ENCODE measurements around the gene COL27A1. TPM values are rescaled to one million over a fixed set of nuclear protein-coding genes. Genes with fewer than 3 reads are reported as not detected.

Gene COL27A1
- total RNA-seq, result 8.5 and 9.1 TPM in 2 replicates

DNA sequence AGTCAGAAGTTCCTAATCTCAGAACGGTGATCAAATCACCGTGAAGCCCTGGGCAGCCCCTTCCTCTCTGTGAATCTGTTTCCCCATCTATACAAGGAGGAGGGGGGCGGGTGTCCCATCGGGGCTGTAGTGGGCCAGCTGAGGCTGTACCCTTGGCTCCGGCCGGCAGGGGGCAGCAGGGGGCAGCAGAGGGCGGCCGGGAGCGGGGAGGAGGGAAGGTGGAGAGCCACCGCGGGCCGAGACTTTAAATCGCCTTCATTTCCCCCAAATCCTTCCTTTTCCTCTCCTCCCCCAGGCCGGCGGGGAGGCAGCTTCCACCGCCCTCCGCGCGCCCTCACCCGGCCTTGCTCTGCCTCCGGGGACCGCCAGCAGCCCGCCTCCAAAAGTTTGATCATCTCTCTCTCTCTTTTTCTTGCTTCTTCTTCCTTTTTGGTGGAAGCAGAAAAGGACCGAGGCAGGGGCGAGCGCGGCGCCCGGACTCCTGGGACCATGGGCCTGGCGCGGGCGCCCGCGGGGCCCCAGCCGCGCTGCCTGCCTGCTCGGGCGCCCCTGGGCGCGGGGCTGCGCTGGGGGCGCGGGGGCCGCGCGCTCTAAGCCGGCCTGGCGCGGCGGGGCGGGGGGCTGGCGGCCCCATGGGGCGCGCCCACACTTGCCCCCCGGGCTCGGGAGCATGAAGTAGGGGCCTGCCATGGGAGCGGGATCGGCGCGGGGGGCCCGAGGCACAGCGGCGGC lies at the start of gene COL27A1:
Gene COL27A1 (plus strand): TSS at position 275 of the 732 bp plus-strand sequence. CDS start 414 bp downstream, at position 689.
- no peak for DNase-seq (ENCODE audit: low read depth)
- TF ChIP-seq, protein P1, sequence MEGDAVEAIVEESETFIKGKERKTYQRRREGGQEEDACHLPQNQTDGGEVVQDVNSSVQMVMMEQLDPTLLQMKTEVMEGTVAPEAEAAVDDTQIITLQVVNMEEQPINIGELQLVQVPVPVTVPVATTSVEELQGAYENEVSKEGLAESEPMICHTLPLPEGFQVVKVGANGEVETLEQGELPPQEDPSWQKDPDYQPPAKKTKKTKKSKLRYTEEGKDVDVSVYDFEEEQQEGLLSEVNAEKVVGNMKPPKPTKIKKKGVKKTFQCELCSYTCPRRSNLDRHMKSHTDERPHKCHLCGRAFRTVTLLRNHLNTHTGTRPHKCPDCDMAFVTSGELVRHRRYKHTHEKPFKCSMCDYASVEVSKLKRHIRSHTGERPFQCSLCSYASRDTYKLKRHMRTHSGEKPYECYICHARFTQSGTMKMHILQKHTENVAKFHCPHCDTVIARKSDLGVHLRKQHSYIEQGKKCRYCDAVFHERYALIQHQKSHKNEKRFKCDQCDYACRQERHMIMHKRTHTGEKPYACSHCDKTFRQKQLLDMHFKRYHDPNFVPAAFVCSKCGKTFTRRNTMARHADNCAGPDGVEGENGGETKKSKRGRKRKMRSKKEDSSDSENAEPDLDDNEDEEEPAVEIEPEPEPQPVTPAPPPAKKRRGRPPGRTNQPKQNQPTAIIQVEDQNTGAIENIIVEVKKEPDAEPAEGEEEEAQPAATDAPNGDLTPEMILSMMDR (conservative IDR thresholded peaks at IDR 0.05; ENCODE audit: low read depth, low read length), result peak; percentile 75
- H3K4me3 ChIP-seq (ENCODE audit: low read depth, low read length), result peak within 1 kb of the TSS; percentile 82

DNA sequence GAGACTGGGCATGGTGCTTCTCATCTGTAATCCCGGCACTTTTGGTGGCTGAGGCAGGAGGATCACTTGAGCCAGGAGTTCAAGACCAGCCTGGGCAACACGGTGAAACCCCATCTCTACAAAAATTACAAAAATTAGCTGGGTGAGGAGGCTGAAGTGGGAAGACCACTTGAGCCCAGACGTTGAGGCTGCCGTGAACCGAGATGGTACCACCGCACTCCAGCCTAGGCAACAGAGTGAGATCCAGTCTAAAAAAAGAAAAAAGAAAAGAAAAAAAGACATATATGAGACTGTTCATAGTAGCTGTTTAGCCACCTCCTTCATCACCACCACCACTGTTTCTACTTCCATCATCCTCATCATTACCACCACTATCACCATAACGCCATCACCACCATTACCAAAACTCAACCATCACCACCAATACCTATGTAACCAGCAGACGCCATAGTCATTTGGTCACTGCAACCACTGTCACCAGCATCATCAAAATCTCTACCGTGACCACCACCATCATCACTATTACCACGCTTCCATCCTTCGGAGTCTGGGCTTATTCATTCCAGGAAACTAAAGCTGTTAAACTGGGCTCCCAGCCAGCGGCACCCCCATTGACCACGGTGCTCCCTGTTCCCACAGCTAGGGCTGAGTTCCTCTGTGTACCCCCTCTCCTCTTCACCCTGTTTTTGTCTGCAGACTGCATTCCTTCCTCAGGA lies 47.9 kb upstream of the COL27A1 start:
- H3K4me3 ChIP-seq (ENCODE audit: low read depth, low read length), result no peak overlapping the region
- DNase-seq (ENCODE audit: low read depth), result no peak
- TF ChIP-seq, protein P1 (conservative IDR thresholded peaks at IDR 0.05; ENCODE audit: low read depth, low read length), result no peak

DNA sequence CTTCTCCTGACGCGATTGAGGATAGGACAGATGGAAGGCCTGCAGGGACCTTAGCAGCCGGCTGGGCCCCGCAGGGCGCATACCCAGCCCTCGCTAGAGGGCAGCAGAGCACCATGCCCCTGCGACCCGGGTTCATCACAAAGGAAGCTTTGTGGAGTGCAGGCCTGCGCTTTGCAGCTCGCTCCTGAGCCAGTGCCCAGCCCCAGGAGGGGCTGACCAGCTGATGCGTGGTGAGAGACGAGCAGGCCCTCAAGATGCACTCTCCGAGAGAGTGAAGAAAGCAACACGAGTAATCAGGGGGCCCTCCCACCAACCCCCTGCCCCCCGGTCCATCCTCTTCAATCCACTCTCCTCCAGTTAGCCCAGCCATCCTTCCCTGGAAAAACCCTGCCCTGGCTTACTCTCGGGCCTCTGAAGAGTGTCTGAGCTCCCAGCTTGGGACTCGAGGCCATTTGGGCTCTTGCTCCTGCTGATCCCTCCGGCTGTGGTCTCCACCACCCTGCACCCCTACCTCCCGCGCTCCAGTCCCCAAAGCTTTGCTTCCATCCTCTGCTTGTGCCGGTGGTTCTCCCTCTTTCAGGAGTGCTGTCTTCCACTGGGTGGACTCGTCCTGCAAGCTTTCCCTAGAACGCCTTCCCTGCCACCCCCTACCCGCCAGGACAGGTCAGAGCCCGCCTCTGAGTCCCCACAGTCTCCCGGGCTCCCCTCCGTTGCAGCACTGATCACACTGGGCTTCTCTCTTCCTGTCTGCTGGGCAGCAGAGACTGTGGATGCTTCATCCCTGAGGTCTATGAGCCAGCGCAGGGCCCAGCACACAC lies 47.1 kb upstream of the COL27A1 start:
- DNase-seq (ENCODE audit: low read depth), result no peak
- TF ChIP-seq, protein P1 (conservative IDR thresholded peaks at IDR 0.05; ENCODE audit: low read depth, low read length), result peak; percentile 98
- no peak overlapping the region for H3K4me3 ChIP-seq (ENCODE audit: low read depth, low read length)

DNA sequence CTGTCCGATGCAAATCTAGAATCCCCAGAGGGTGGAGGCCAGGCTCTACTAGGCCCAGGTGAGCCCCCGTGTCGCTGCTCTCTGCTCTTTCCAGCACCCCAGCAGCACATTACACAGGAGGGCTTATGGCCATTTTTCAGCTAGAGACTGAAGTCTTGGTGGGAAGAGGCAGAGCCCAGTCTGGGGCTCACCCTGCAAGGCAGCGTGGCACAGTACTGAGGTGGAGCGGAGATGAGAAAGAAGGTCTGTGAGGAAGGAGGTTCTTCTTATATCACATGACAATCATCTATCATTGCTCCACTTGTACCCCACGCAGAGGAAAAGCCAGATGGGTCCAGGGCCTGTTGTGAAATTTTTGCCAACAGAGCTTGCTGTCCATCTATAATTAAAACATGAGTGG lies 46.2 kb upstream of the COL27A1 start:
- TF ChIP-seq, protein P1 (conservative IDR thresholded peaks at IDR 0.05; ENCODE audit: low read depth, low read length), result no peak
- no peak overlapping the region for H3K4me3 ChIP-seq (ENCODE audit: low read depth, low read length)
- DNase-seq (ENCODE audit: low read depth), result no peak

DNA sequence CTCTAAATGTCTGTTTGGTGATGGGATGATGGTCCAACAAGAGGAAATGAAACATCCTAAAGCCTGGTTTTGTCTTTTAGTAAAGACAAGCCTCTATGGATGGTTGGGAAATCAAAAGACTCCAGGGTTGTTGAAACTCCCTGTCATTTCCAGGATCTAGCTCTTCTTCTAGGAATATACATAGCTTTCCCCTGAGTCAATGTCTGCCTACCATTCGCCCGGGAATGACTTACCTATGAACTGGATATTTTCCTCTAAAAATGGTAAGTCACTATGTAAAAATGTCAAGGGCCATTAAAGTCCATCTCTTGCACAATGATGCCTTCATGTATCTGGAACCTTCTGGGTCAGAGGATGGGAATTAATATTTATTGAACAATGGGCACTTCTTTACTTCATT lies 45.2 kb upstream of the COL27A1 start:
- peak; percentile 95 for DNase-seq (ENCODE audit: low read depth)
- no peak overlapping the region for H3K4me3 ChIP-seq (ENCODE audit: low read depth, low read length)
- TF ChIP-seq, protein P1 (conservative IDR thresholded peaks at IDR 0.05; ENCODE audit: low read depth, low read length), result no peak

DNA sequence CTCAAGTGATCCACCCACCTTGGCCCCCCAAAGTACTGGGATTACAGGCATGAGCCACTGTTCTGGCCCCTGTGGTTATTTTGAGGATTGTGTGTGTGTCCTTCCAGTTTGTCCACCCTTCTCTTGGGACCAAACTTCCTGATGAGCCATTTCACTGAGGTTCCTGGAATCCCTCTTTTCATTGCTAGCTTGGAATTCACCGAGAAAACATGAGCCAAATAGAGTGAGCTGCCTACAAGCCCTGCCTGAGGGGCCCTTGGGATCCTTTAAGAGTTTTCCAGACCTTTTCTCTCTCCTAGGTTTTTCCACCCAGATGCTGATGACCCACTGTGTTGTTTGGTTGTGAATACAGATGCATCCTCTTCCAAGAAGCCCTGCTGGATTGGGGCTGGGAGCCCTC lies 43.0 kb upstream of the COL27A1 start:
- DNase-seq (ENCODE audit: low read depth), result no peak
- no peak overlapping the region for H3K4me3 ChIP-seq (ENCODE audit: low read depth, low read length)
- TF ChIP-seq, protein P1 (conservative IDR thresholded peaks at IDR 0.05; ENCODE audit: low read depth, low read length), result no peak

All from epithelial cell of proximal tubule (primary cell).